Trophoblast cell (in vitro differentiated cells and primary cell): Measurements from ENCODE around the gene CCDC3.

Source experiments
- DNase-seq, 2 donors: peaks; one replicate each; pipeline ENCODE4 v3.0.0-alpha.2; 2016
- H2AFZ ChIP-seq: 2 replicates; pipeline ENCODE4 v1.6.1; 2013; ENCODE audit warnings: low read length, moderate library complexity, mild to moderate bottlenecking; ENCODE audit not compliant: insufficient read depth, poor library complexity
- H2AK5ac ChIP-seq: 2 replicates; pipeline ENCODE4 v1.6.1; 2013; ENCODE audit warnings: mild to moderate bottlenecking, low read length
- H2BK120ac ChIP-seq: 2 replicates; pipeline ENCODE4 v1.6.1; 2013; ENCODE audit warnings: low read length, mild to moderate bottlenecking, moderate library complexity; ENCODE audit not compliant: insufficient read depth, poor library complexity
- H2BK12ac ChIP-seq: 2 replicates; pipeline ENCODE4 v1.6.1; 2013; ENCODE audit warnings: mild to moderate bottlenecking, low read length, moderate library complexity
- H2BK5ac ChIP-seq: 2 replicates; pipeline ENCODE4 v1.6.1; 2013; ENCODE audit warnings: low read length, low read depth, moderate library complexity, mild to moderate bottlenecking; ENCODE audit not compliant: poor library complexity
- H3K14ac ChIP-seq: 2 replicates; pipeline ENCODE4 v1.6.1; 2013; ENCODE audit warnings: mild to moderate bottlenecking, low read length
- H3K18ac ChIP-seq: 2 replicates; pipeline ENCODE4 v1.6.1; 2013; ENCODE audit warnings: mild to moderate bottlenecking, low read length
- H3K23ac ChIP-seq: 2 replicates; pipeline ENCODE4 v1.6.1; 2013; ENCODE audit warnings: low read length
- H3K27ac ChIP-seq: 2 replicates; pipeline ENCODE4 v1.5.1; 2013; ENCODE audit warnings: low read depth, mild to moderate bottlenecking, inconsistent platforms, low read length, moderate library complexity
- H3K27me3 ChIP-seq: 2 replicates; pipeline ENCODE4 v1.6.1; 2013; ENCODE audit warnings: inconsistent platforms, mild to moderate bottlenecking, low read length, moderate library complexity; ENCODE audit not compliant: insufficient read depth
- H3K36me3 ChIP-seq, 2 experiments: 1 replicate in 1 of 2; 2 replicates in 1 of 2; pipeline ENCODE4 v1.6.1; 2013; ENCODE audit warnings: low read length in 2 of 2, mild to moderate bottlenecking in 2 of 2, moderate library complexity in 1 of 2; ENCODE audit not compliant: insufficient read depth in 2 of 2, control insufficient read depth in 1 of 2
- H3K4ac ChIP-seq: 2 replicates; pipeline ENCODE4 v1.6.1; 2013; ENCODE audit warnings: low read depth, mild to moderate bottlenecking, low read length, moderate library complexity
- H3K4me1 ChIP-seq, 2 experiments: 1 replicate in 1 of 2; 2 replicates in 1 of 2; pipeline ENCODE4 v1.6.1; 2013; ENCODE audit warnings: low read length in 2 of 2, mild to moderate bottlenecking in 2 of 2, moderate library complexity in 1 of 2; ENCODE audit not compliant: insufficient read depth in 2 of 2, control insufficient read depth in 1 of 2
- H3K4me2 ChIP-seq: 2 replicates; pipeline ENCODE4 v1.6.1; 2013; ENCODE audit warnings: inconsistent platforms, mild to moderate bottlenecking, low read length, moderate library complexity
- H3K4me3 ChIP-seq: 2 replicates; pipeline ENCODE4 v1.5.1; 2013; ENCODE audit warnings: mild to moderate bottlenecking, low read depth, low read length, inconsistent platforms
- H3K79me1 ChIP-seq: one replicate; pipeline ENCODE4 v1.6.1; 2013; ENCODE audit warnings: low read length
- H3K79me2 ChIP-seq: 2 replicates; pipeline ENCODE4 v1.6.1; 2013; ENCODE audit warnings: low read length, mild to moderate bottlenecking; ENCODE audit not compliant: control insufficient read depth, insufficient read depth, poor library complexity
- H3K9ac ChIP-seq: 2 replicates; pipeline ENCODE4 v1.6.1; 2013; ENCODE audit warnings: mild to moderate bottlenecking, low read length
- H3K9me3 ChIP-seq: 2 replicates; pipeline ENCODE4 v1.6.1; 2013; ENCODE audit warnings: low read depth, mild to moderate bottlenecking, control low read depth, inconsistent platforms, low read length; ENCODE audit not compliant: insufficient read depth
- H4K12ac ChIP-seq: 2 replicates; pipeline ENCODE4 v1.6.1; 2013; ENCODE audit warnings: low read depth, mild to moderate bottlenecking, low read length, moderate library complexity
- H4K8ac ChIP-seq: 2 replicates; pipeline ENCODE4 v1.6.1; 2013; ENCODE audit warnings: low read depth, mild to moderate bottlenecking, low read length, moderate library complexity
- H4K91ac ChIP-seq: one replicate; pipeline ENCODE4 v1.6.1; 2013; ENCODE audit warnings: low read depth, mild to moderate bottlenecking, low read length, moderate library complexity
- WGBS: extraction: QIAGEN DNeasy Blood & Tissue Kit; methylation state at CpG from one replicate; pipeline ENCODE4 v1.1.7; 2013; ENCODE audit warnings: missing lambda C conversion rate; ENCODE audit not compliant: insufficient read length, insufficient coverage; ENCODE audit errors: extremely low coverage; 5-methylcytosine and 5-hydroxymethylcytosine counted together

Gene CCDC3

GRCh38 chr10:12898271-12898670, 103.2 kb downstream of the CCDC3 start:
- no peaks in the 10 kb centered on the region for H3K27me3 ChIP-seq
- H3K79me1 ChIP-seq, result no peaks in the 10 kb centered on the region
- H3K14ac ChIP-seq, result no peak overlapping the region
- no peak overlapping the region for H2BK12ac ChIP-seq
- no peak overlapping the region for H3K9ac ChIP-seq
- no peaks in the 10 kb centered on the region for H3K9me3 ChIP-seq
- no peak overlapping the region for H3K4ac ChIP-seq
- no peak overlapping the region for H4K91ac ChIP-seq
- peak overlapping the region; percentile 17 for H2AFZ ChIP-seq
- no peak overlapping the region for H2BK120ac ChIP-seq
- no peak overlapping the region for H4K8ac ChIP-seq
- WGBS, result no CpG with 5 or more reads among the region's 24 CpGs
- no peak overlapping the region for H2AK5ac ChIP-seq
- DNase-seq, result no peak
- H2BK5ac ChIP-seq, result no peak overlapping the region
- peaks cover 6 to 10% of the 10 kb centered on the region in 2 experiments for H3K4me1 ChIP-seq
- no peak overlapping the region for H3K23ac ChIP-seq
- no peak overlapping the region for H4K12ac ChIP-seq
- no peak overlapping the region for H3K18ac ChIP-seq
- H3K79me2 ChIP-seq, result no peaks in the 10 kb centered on the region
- H3K27ac ChIP-seq, result no peak overlapping the region
- H3K36me3 ChIP-seq, result no peaks in the 10 kb centered on the region
- H3K4me3 ChIP-seq, result no peak overlapping the region
- no peak overlapping the region for H3K4me2 ChIP-seq

DNA sequence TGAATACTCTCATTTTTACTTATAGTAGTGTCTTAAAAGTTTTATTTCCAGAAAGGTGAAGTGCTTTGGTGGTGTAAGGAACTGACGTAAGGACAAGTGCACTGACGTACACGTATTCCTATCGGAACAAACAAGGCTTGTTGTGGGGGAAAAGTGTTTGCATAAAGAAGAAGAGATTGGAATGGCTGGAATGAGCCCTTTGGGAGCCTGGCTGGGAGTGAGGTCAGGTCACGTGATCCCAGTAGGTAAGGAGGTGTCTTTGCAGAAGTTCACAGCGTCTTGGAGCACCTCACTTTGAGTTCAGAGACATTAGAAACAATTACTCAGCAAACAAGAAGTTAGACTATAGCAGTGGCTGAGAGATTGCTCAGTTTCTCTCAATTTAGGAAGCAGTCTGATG, 104.2 kb downstream of the CCDC3 start:
- Histone ChIP-seq H4K12ac (no peak overlapping the region), H2AFZ (no peak overlapping the region), H3K27ac (no peak overlapping the region), H3K9ac (no peak overlapping the region), H2BK120ac (no peak overlapping the region), H3K36me3 (no peaks in the 10 kb centered on the region), H3K4ac (no peak overlapping the region), H2BK5ac (no peak overlapping the region), H3K79me1 (no peaks in the 10 kb centered on the region), H3K4me3 (no peak overlapping the region), H3K4me2 (no peak overlapping the region), H3K4me1 (peaks cover 6 to 10% of the 10 kb centered on the region in 2 experiments), H3K18ac (no peak overlapping the region), H2AK5ac (no peak overlapping the region), H3K23ac (no peak overlapping the region), H4K91ac (no peak overlapping the region), H3K79me2 (no peaks in the 10 kb centered on the region), H3K27me3 (no peaks in the 10 kb centered on the region), H4K8ac (no peak overlapping the region), H3K14ac (no peak overlapping the region), H2BK12ac (no peak overlapping the region), H3K9me3 (no peaks in the 10 kb centered on the region)
- no CpG with 5 or more reads among the region's 6 CpGs for WGBS
- no peak for DNase-seq

- no peak overlapping the region for H3K23ac ChIP-seq
- no peak overlapping the region for H3K4me2 ChIP-seq
- H2AFZ ChIP-seq, result no peak overlapping the region
- no peak overlapping the region for H2BK12ac ChIP-seq
- H3K27ac ChIP-seq, result no peak overlapping the region
- no peak overlapping the region for H3K18ac ChIP-seq
- H2BK120ac ChIP-seq, result no peak overlapping the region
- H3K36me3 ChIP-seq, result no peaks in the 10 kb centered on the region
- no peaks in the 10 kb centered on the region for H3K79me1 ChIP-seq
- no CpG with 5 or more reads among the region's 5 CpGs for WGBS
- H3K4ac ChIP-seq, result no peak overlapping the region
- DNase-seq, result no peak
- no peak overlapping the region for H3K14ac ChIP-seq
- no peak overlapping the region for H4K91ac ChIP-seq
- H2BK5ac ChIP-seq, result no peak overlapping the region
- H3K79me2 ChIP-seq, result no peaks in the 10 kb centered on the region
- no peak overlapping the region for H3K9ac ChIP-seq
- peaks cover 6 to 10% of the 10 kb centered on the region in 2 experiments for H3K4me1 ChIP-seq
- H3K4me3 ChIP-seq, result no peak overlapping the region
- no peak overlapping the region for H2AK5ac ChIP-seq
- no peaks in the 10 kb centered on the region for H3K9me3 ChIP-seq
- H3K27me3 ChIP-seq, result no peaks in the 10 kb centered on the region
- H4K8ac ChIP-seq, result no peak overlapping the region
- H4K12ac ChIP-seq, result no peak overlapping the region
These were observed 105.3 kb downstream of the CCDC3 start for GRCh38 chr10:12896251-12896650.

DNA sequence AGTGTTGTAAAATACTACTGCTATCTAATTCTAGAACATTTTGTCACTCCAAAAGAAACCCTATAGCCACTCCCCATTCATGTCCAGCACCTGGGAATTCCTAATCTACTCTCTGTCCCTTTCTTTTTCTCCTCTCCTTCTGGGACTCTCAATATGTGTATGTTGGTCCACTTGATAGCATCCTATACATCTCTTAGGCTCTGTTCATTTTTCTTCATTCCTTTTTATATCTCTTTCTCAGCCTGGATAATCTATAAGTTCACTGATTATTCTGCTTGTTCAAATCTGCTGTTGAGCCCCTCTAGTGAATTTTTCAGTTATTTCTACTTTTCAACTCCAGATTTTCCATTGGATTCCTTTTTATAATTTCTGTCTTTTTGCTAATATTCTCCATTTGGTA, 108.6 kb downstream of the CCDC3 start:
- H3K36me3 ChIP-seq, result no peaks in the 10 kb centered on the region
- no peak for DNase-seq
- H3K9me3 ChIP-seq, result peaks cover 1% of the 10 kb centered on the region
- no peak overlapping the region for H3K27ac ChIP-seq
- no peak overlapping the region for H3K4ac ChIP-seq
- no peak overlapping the region for H3K9ac ChIP-seq
- no peak overlapping the region for H2BK5ac ChIP-seq
- H3K4me1 ChIP-seq, result peaks cover 6 to 10% of the 10 kb centered on the region in 2 experiments
- H4K12ac ChIP-seq, result no peak overlapping the region
- H4K91ac ChIP-seq, result no peak overlapping the region
- no peak overlapping the region for H3K18ac ChIP-seq
- no peaks in the 10 kb centered on the region for H3K79me2 ChIP-seq
- H3K14ac ChIP-seq, result no peak overlapping the region
- no peak overlapping the region for H3K23ac ChIP-seq
- no peaks in the 10 kb centered on the region for H3K79me1 ChIP-seq
- no peak overlapping the region for H3K4me3 ChIP-seq
- no peaks in the 10 kb centered on the region for H3K27me3 ChIP-seq
- no peak overlapping the region for H3K4me2 ChIP-seq
- no peak overlapping the region for H2BK120ac ChIP-seq
- no peak overlapping the region for H2BK12ac ChIP-seq
- H2AFZ ChIP-seq, result no peak overlapping the region
- H2AK5ac ChIP-seq, result no peak overlapping the region
- H4K8ac ChIP-seq, result no peak overlapping the region
